Esophagus squamous epithelium (tissue), 5 donors: ENCODE data around the gene CTPS1. TPM values are rescaled to one million over a fixed set of nuclear protein-coding genes. Genes with fewer than 3 reads are reported as not detected.

ENCODE experiments used
- DNase-seq: peaks from one replicate; lab custom pipeline; 2025; lab: John Stamatoyannopoulos, UW
- H3K27ac ChIP-seq, 4 donors: fragments of 200-600 bp; sonication (generic); one replicate each; pipeline ENCODE4 v1.5.1; 2016 to 2019; ENCODE audit warnings: mild to moderate bottlenecking in 1 of 4
- H3K27me3 ChIP-seq, 4 donors: fragments of 200-600 bp; sonication (generic); 1 replicate in 3 of 4; 2 replicates in 1 of 4; pipeline versions ENCODE4 v1.5.1 to v1.6.0; 2017 to 2021; ENCODE audit warnings: antibody characterized with exemption in 1 of 4
- H3K36me3 ChIP-seq, 3 donors: fragments of 200-600 bp; sonication (generic); one replicate each; pipeline ENCODE4 v1.5.1; 2016 to 2019
- H3K4me1 ChIP-seq, 3 donors: fragments of 200-600 bp; sonication (generic); one replicate each; pipeline ENCODE4 v1.5.1; 2017 to 2019
- H3K4me3 ChIP-seq, 4 donors: fragments of 200-600 bp; sonication (generic); 1 replicate in 3 of 4; 2 replicates in 1 of 4; pipeline ENCODE4 v1.5.1; 2016 to 2019; ENCODE audit warnings: mild to moderate bottlenecking in 2 of 4, moderate library complexity in 1 of 4
- H3K9me3 ChIP-seq, 3 donors: fragments of 200-600 bp; sonication (generic); one replicate each; pipeline ENCODE4 v1.5.1; 2016 to 2019
- POLR2A ChIP-seq, 4 donors: fragments of 450-650 bp; IDR thresholded peaks; one replicate each; pipeline ENCODE4 v1.6.1; 2017; ENCODE audit warnings: antibody characterized with exemption in 4 of 4, mild to moderate bottlenecking in 4 of 4, moderate library complexity in 3 of 4
- WGBS, 2 donors: methylation state at CpG; one replicate each; pipeline ENCODE4 v1.1.5; 2018; 5-methylcytosine and 5-hydroxymethylcytosine counted together
- intact Hi-C: fragments of 100-400 bp; cut with DNase I; formaldehyde crosslinking; loops from one replicate; pipeline ENCODE4 v1.15.0; 2022
- total RNA-seq, 4 donors: library from RNA; depleted of rRNA; stranded (reverse); fragments of >200 nt; gene quantifications; one replicate each; pipeline ENCODE4 v1.1.0, GENCODE V29; 2016
- TF ChIP-seq, protein P1 (sequence below), 6 experiments: fragments of 450-650 bp in 4 of 6; fragments of 200-600 bp in 2 of 6; sonication (generic) in 2 of 6; IDR thresholded peaks; one replicate each; pipeline ENCODE4 v1.5.1; 2016 to 2019; ENCODE audit warnings: antibody characterized with exemption in 6 of 6, mild to moderate bottlenecking in 4 of 6, moderate library complexity in 4 of 6
- donor health status: DM: yes; HTN: yes; CAD: no.

Gene CTPS1, protein sequence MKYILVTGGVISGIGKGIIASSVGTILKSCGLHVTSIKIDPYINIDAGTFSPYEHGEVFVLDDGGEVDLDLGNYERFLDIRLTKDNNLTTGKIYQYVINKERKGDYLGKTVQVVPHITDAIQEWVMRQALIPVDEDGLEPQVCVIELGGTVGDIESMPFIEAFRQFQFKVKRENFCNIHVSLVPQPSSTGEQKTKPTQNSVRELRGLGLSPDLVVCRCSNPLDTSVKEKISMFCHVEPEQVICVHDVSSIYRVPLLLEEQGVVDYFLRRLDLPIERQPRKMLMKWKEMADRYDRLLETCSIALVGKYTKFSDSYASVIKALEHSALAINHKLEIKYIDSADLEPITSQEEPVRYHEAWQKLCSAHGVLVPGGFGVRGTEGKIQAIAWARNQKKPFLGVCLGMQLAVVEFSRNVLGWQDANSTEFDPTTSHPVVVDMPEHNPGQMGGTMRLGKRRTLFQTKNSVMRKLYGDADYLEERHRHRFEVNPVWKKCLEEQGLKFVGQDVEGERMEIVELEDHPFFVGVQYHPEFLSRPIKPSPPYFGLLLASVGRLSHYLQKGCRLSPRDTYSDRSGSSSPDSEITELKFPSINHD
- 10 to 100 TPM; 14.6 to 42.8 (median 23.7) TPM for total RNA-seq

DNA sequence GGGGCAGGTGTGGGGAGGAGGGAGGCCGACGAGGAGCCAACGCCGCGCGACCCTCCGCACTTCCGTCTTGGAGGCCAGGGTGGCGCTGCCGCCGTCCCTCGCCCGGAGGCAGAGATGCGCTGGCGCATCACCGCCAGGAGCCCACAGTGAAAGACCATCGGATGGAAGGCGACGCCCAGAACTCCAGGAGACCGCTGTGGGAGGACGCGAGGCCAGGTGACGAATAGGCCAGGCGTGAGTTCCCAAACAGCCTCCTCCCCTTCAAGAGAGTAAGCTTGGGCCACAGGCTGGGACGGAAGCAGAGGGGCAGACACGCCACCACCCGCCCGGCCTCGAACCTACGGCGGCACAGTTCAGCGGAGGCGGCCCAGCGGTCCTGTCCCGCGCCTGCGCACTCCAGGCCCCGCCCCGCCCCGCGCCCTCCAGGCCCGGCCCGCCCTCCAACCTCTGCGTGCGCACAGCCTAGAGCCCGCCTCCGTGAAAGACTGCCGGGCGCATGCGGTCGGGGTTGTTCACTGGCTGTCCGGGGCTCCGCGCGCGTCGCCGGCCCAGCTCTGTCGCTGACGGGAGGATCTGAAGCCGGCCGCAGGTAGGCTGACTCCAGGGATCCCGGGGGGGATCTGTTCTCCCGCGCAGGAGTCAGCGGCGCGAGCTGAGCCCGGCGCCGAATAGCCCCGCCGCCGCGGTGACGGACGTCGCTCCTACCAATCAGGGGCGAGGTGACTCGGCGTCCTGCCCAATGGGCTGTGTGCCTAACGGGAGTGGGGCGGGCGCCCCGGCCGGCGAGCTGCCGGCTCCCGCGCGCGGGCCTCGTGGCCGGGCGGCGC, at the start of gene CTPS1:
Gene CTPS1 (plus strand): TSS at position 456 of the 827 bp plus-strand sequence. CDS start 3,595 bp downstream, outside the sequence.
- H3K4me1 ChIP-seq: peaks cover 9 to 54% (median 30%) of the 10 kb centered on the region in 3 donors
- DNase-seq: peak; percentile 79
- intact Hi-C loops: no loop called here
- H3K4me3 ChIP-seq: peak within 1 kb of the TSS; percentile 67 to 94 (median 84)
- H3K27ac ChIP-seq: peak within 1 kb of the TSS; percentile 92 to 97 (median 96)
- no peaks in the 10 kb centered on the region for H3K9me3 ChIP-seq
- TF ChIP-seq POLR2A (IDR thresholded peaks at IDR 0.05): peak in 2 of 4 donors; percentile 60 to 63
- TF ChIP-seq, protein P1, sequence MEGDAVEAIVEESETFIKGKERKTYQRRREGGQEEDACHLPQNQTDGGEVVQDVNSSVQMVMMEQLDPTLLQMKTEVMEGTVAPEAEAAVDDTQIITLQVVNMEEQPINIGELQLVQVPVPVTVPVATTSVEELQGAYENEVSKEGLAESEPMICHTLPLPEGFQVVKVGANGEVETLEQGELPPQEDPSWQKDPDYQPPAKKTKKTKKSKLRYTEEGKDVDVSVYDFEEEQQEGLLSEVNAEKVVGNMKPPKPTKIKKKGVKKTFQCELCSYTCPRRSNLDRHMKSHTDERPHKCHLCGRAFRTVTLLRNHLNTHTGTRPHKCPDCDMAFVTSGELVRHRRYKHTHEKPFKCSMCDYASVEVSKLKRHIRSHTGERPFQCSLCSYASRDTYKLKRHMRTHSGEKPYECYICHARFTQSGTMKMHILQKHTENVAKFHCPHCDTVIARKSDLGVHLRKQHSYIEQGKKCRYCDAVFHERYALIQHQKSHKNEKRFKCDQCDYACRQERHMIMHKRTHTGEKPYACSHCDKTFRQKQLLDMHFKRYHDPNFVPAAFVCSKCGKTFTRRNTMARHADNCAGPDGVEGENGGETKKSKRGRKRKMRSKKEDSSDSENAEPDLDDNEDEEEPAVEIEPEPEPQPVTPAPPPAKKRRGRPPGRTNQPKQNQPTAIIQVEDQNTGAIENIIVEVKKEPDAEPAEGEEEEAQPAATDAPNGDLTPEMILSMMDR (IDR thresholded peaks at IDR 0.05): peak in 1 of 6 experiments; percentile 12
- WGBS, 2 donors: 1% methylated on average over 15 of the region's 96 CpGs; no CpG with 5 or more reads in 1 of the 2 donors
- H3K36me3 ChIP-seq: peaks cover 0 to 12% (median 0%) of the 10 kb centered on the region in 3 donors
- H3K27me3 ChIP-seq: no peaks in the 10 kb centered on the region

DNA sequence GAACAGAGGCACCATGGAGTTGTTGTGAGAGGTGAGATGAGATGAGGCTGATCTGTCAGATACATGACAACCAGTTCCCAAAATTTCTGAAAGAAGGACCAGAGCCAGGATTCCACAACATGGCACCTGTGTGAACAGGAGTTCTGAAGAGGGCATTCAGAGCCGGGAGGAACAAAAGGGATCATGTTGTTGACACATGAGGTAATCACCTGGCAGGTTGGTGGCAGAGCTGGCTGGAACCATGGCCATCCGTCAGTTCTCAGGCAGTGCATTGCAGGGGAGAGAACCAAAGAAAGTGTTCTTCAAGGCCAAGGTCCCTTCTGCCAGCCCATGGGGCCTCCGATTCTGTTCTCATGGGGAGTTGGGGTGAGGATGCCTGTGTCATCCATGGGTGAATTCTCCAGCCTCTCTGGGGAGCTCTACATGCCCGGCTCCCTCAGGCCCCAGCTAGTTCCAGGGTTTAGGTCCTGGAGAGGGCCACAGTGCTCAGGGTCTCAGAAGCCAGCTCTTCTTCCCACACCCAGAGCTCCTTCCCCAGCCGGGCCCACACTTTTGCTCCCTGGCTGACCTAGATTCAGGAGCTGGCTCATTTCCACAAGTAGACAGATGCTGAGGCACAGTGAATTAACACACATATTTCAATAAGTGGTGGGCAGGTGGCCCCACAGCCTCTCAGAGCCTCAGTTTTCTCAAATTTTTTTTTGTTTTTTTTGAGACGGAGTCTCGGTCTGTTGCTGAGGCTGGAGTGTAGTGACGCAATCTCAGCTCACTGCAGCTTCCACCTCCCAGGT, 49.1 kb upstream of the CTPS1 start:
- H3K36me3 ChIP-seq: no peaks in the 10 kb centered on the region
- H3K4me1 ChIP-seq: peaks cover 6 to 28% (median 6%) of the 10 kb centered on the region in 3 donors
- intact Hi-C loops: no loop called here
- WGBS, 2 donors: 58 to 80% methylated on average over 5 to 6 of the region's 8 CpGs
- no peak overlapping the region for H3K27ac ChIP-seq
- no peak for DNase-seq
- H3K4me3 ChIP-seq: no peak overlapping the region
- H3K27me3 ChIP-seq: no peaks in the 10 kb centered on the region
- TF ChIP-seq, protein P1 (IDR thresholded peaks at IDR 0.05): no peak
- TF ChIP-seq POLR2A (IDR thresholded peaks at IDR 0.05): no peak
- H3K9me3 ChIP-seq: no peaks in the 10 kb centered on the region

DNA sequence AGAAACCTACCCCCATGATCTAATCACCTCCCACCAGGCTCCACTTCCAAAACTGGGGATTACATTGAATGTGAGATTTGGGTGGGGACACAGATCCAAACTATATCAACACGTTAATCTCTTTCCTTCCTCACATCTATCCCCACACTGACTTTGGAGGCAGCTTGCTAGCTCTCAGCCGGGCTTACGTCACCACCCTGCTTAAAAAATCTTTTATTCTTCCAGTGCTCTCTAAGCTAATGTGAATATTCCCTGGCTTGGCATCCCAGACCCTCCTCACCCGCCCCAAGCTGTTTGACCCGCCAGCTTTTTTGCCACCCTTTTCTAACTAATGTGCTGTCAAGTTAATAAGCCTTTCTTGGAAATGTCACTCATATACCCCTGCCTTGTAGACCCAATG, 47.9 kb upstream of the CTPS1 start:
- intact Hi-C loops: no loop called here
- 78% methylated on average over 5 of the region's 5 CpGs for WGBS, 2 donors
- Histone ChIP-seq H3K4me3 (no peak overlapping the region), H3K27me3 (no peaks in the 10 kb centered on the region), H3K4me1 (peaks cover 6 to 30% (median 6%) of the 10 kb centered on the region in 3 donors), H3K27ac (no peak overlapping the region), H3K9me3 (no peaks in the 10 kb centered on the region), H3K36me3 (no peaks in the 10 kb centered on the region)
- DNase-seq: no peak
- TF ChIP-seq POLR2A (IDR thresholded peaks at IDR 0.05): no peak
- TF ChIP-seq, protein P1 (IDR thresholded peaks at IDR 0.05): no peak

DNA sequence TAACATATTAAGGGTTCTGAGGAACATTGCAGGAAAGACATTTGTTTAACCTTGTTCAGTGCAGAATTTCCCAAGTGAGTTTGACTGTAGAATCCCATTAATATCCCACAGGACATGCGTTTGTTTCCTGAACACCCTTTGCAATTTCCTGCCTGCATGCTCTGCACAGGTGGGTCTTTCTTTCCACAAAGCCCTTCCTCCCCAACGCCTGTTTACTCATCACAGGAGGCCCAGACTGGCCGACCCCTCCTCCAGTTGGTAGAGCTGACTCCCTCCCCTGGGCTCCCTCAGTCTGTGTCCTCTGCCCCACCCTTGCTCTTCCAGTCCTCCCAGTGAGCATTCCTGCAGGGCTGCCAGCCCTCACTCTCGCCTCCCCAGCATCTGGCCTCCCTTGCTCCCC, 47.5 kb upstream of the CTPS1 start:
- Histone ChIP-seq H3K4me1 (peaks cover 6 to 31% (median 6%) of the 10 kb centered on the region in 3 donors), H3K27ac (no peak overlapping the region), H3K9me3 (no peaks in the 10 kb centered on the region), H3K36me3 (no peaks in the 10 kb centered on the region), H3K27me3 (no peaks in the 10 kb centered on the region), H3K4me3 (no peak overlapping the region)
- intact Hi-C loops: no loop called here
- TF ChIP-seq, protein P1 (IDR thresholded peaks at IDR 0.05): no peak
- no peak for TF ChIP-seq POLR2A (IDR thresholded peaks at IDR 0.05)
- WGBS, 2 donors: 23 to 36% methylated on average over 4 of the region's 4 CpGs
- no peak for DNase-seq
